Measurements from ENCODE around the gene LMBRD1.
"Not testable (repeated sequence)": the region's sequence is repeated elsewhere in the genome, so short reads cannot be mapped to it uniquely, and the experiment has no call there.

The LMBRD1 gene

GRCh38 chr6:69796073-69796641, 653 bp downstream of the LMBRD1 start:
- peak; percentile 68 to 73 for DNase-seq

- peak in 1 of 2 donors; percentile 68 for DNase-seq
Observed at GRCh38 chr6:69795469-69796072, 1.2 kb downstream of the LMBRD1 start.

- peak in 1 of 2 donors; percentile 12 for DNase-seq
Observed at GRCh38 chr6:69792292-69792691, 4.5 kb downstream of the LMBRD1 start.

- no peak for DNase-seq
Observed at GRCh38 chr6:69791065-69791471, 5.7 kb downstream of the LMBRD1 start.

GRCh38 chr6:69790629-69791028, 6.2 kb downstream of the LMBRD1 start:
- DNase-seq, result no peak

GRCh38 chr6:69789578-69789977, 7.2 kb downstream of the LMBRD1 start:
- DNase-seq, result no peak

- not testable (repeated sequence) for DNase-seq
Observed at GRCh38 chr6:69787436-69787835, 9.4 kb downstream of the LMBRD1 start.

GRCh38 chr6:69785697-69786096, 11.1 kb downstream of the LMBRD1 start:
- DNase-seq, result no peak

GRCh38 chr6:69784595-69785377, 12.0 kb downstream of the LMBRD1 start:
- no peak for DNase-seq

- DNase-seq, result no peak
Observed at GRCh38 chr6:69783108-69783507, 13.7 kb downstream of the LMBRD1 start.

- DNase-seq, result no peak
Observed at GRCh38 chr6:69780585-69781178, 16.1 kb downstream of the LMBRD1 start.

- DNase-seq, result no peak
Observed at GRCh38 chr6:69775941-69776340, 20.9 kb downstream of the LMBRD1 start.

- DNase-seq, result no peak
Observed at GRCh38 chr6:69775585-69775849, 21.3 kb downstream of the LMBRD1 start.

GRCh38 chr6:69774740-69775584, 21.8 kb downstream of the LMBRD1 start:
- DNase-seq, result no peak

GRCh38 chr6:69771158-69771906, 25.5 kb downstream of the LMBRD1 start:
- no peak for DNase-seq

GRCh38 chr6:69768664-69769063, 28.1 kb downstream of the LMBRD1 start:
- DNase-seq, result no peak

- DNase-seq, result no peak
Observed at GRCh38 chr6:69763763-69764162, 33.0 kb downstream of the LMBRD1 start.

- no peak for DNase-seq
Observed at GRCh38 chr6:69761853-69762252, 35.0 kb downstream of the LMBRD1 start.

- DNase-seq, result no peak
Observed at GRCh38 chr6:69758214-69758613, 38.6 kb downstream of the LMBRD1 start.

- DNase-seq, result no peak
Observed at GRCh38 chr6:69756907-69757306, 39.9 kb downstream of the LMBRD1 start.

GRCh38 chr6:69756366-69756765, 40.4 kb downstream of the LMBRD1 start:
- DNase-seq, result no peak

GRCh38 chr6:69735027-69735426, 61.8 kb downstream of the LMBRD1 start:
- no peak for DNase-seq

Data from hippocampal formation (tissue), 2 donors.